GM21526 (cell line): ENCODE measurements around the gene INPP5F.
"Not testable (repeated sequence)": the region's sequence is repeated elsewhere in the genome, so short reads cannot be mapped to it uniquely, and the experiment has no call there.

Experiments used
- ATAC-seq: cut with Tn5 transposase; IDR thresholded peaks from one replicate; pipeline ENCODE4 v1.9.1; 2021; ENCODE audit warnings: moderate library complexity; ENCODE audit not compliant: unreplicated experiment, low FRiP score

INPP5F gene

DNA sequence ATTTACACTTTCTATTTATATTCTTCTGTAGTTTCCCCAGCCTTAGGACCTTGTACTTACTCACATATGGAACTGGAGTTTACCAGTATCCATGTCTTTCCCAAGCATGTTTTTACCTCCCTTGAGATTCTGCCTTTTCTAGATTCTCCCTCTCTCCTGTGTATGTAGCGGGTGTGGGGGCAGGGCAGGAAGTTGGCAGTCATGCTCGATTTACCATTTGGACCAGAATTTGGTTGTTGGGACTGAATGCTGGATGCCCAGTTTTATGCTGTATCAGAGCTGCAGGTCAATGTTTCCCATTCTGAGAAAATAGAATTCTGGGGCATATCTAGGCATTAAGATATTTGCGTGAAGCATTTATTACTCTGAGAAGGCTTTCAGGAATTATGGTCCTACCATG, 14.2 kb downstream of the INPP5F start:
- no peak for ATAC-seq

DNA sequence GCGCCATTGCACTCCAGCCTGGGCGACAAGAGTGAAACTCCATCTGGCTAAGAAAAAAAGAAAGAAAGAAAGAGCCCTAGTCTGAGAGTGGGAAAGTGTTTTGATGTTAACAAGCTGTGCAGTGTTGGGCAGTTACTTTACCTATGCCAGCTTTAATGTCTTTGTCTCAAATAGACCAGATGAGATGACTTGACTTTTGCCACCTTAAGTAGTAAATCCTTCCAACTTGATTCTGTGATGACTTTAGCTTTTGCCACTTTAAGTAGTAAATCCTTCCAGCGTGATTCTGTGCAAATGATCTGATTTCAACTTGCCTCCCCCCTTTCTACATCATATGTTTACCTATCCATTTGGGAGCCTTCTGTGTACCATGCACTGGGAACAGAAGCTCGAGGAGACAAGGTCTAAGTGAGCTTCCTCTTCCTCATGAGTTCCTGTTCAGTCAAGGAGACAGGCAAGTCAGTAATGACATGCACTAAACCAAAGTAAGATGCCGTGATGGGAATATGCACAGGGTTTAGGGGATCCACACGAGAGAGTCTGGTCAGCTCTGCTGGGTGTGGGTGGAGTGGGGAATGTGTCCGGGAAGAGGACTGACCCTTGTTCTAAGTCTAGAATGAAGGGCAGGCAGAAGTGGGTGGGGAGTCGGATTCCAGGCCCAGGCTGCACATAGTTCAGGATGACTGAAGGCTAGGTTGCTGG, 17.2 kb downstream of the INPP5F start:
- no peak for ATAC-seq

DNA sequence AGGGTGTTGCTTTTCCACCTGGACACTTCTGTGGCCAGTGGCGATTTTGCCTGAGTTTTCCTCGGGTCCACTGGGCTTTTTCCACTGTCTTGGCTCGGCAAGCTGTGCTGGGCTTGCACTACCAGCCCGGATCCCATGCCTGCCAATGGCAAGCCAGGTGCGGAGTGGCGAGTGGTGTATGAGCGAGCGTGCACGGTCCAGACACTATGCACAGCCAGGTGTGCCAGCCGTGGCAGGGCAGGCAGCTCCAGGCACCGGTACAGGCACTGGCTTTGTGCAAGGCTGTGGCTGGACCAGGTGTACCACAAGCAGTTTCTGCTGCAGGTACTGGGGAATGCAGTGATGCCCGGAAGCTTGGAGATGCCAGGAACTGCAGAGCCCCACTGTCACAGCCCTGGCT, 22.1 kb downstream of the INPP5F start:
- no peak for ATAC-seq

DNA sequence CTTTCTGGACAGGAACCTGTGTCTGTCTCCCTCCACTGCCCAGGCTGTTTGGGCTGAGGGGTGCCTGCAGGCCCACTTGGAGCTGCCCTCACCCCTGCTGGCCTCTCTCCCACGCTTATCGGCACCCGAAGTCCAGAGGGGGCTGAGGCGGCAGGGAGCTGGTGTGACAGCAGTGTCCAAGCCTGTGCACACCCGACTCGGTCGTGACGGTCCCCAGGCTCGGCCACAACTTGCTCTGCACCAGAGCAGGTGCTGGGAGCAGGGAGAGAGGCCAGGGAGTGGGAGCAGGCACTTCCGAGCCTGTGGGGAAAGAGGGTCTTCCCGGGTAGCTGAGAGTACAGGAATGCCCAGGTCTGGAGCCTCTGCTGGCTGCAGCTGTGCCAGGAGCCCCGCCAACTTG, 23.0 kb downstream of the INPP5F start:
- ATAC-seq = no peak

DNA sequence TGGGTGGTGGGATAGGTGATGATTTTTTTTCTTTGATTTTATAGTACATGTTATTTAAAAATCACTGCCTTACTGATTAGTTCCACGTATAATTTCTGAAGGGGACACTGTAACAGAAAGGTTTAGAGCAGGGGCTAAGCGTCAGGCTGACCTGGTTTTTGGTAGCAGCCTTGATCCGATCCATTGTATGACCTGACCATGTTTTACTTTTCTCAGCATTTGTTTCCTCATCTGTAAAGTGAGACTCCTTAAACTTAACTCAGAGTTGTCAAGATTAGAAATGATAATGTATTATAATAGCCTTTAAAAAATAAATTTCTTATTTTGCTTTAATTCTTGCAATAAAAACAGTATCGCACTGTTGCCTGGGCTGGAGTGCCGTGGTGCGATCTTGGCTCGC, 23.6 kb downstream of the INPP5F start:
- no peak for ATAC-seq

DNA sequence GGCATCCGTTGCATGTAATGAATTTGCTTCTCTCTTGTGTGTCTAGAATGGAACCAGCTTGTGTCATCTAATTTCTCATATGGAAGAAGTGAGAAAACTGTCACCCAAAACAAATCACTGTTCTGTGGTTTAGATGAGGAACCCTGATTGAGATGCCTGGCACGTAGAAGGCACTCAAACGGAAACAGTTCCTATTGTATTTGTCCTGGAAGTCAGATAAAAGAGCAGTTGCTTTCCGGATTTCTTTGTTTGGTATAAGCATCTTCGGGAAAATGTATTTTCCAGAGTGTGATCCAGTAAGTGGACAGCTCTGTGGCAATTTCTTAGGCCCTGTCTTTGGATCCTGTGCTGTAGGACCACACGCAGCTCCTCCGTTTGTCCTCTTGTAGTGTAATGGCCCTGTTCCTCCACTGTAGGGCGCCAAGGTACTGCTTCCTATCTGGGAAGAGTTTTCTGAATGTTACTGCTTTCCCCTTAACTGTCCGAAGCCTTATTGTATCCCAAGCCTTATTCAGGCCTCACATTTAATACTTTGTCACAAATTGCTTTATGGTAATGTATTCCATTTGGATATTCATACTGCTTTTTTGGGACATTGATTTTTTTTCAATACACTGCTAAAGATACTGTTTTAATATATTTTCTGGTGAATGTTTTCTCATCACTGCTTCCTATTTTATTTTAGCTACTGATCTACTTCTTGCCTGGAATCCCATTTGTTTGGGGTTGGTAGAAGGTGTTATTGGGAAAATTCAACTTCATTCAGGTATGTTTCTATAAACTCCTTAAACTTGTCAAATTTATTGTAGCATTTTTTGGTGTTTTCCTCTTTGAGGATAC, 24.8 kb downstream of the INPP5F start:
- peak; percentile 96 for ATAC-seq

DNA sequence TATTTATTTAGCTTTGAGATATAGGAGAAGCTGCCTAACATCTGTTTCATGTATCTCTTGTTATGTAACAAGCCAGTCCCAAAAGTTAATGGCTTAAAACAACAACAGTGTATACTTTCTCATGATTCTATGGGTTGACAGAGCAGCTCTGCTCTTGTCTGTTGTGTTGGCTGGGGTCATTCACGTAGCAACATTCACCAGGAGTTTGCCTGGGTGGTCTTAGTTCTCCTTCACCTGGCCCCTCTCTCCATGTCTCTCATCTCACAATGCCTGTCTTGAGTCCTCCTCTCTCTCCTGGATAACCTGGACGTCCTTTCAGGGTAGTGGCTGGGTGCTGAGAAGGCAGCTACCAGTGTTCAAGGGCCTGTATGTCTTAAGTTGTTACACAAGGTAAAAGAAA, 27.5 kb downstream of the INPP5F start:
- ATAC-seq = no peak

DNA sequence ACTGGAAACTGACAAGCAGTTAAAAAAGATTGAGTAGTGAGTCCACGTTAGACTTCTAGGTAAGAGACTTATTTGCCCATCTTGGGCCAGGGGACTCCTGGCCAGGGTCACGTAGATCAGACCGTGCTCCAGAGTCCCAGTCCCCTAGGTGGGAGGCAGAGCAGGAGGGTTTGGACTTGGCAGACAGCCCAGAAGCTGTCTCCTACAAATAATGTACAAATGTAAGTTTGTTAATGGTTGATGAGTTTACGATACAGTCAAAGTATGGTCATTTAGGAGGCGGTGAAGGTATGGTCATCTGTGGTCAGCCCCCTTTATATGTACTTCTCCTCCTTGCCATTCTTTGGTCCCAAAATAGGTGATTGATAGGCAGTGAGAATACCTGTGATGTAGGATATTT, 28.2 kb downstream of the INPP5F start:
- ATAC-seq = no peak

DNA sequence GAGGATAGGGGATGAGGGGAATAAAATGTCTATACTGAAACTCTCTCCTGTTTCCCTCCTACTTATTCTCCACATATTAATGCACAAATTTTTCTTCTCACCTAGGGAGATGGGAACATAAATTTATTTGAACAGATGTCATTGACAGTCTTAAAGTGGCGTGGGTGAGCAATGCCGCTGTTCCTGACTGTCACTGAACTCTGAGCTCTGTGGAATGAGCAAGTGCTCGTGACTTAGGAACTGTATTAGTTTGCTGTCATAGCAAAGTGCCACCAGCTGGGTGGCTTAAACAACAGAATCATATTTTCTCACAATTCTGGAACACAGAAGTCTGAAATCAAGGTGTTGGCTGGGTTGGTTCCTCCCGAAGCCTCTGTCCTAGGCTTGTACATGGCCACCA, 29.1 kb downstream of the INPP5F start:
- no peak for ATAC-seq

DNA sequence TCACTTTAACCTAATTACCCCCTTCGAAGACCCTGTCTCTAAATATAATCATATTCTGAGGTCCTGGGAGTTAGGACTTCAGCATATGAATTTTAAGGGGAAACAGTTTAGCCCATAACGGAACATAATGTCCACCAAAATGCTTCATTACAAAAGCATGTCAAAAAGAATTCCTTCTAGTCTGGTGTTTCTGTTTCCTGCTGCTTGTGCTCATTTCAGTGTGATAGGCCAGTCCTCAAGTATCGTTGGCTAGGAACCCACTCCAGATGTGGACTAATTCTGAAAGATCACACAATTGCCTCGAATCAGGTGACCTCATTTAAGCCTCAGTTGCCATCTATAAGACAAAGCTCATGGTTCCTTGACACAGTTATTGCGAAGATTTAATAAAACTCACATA, 29.6 kb downstream of the INPP5F start:
- no peak for ATAC-seq

DNA sequence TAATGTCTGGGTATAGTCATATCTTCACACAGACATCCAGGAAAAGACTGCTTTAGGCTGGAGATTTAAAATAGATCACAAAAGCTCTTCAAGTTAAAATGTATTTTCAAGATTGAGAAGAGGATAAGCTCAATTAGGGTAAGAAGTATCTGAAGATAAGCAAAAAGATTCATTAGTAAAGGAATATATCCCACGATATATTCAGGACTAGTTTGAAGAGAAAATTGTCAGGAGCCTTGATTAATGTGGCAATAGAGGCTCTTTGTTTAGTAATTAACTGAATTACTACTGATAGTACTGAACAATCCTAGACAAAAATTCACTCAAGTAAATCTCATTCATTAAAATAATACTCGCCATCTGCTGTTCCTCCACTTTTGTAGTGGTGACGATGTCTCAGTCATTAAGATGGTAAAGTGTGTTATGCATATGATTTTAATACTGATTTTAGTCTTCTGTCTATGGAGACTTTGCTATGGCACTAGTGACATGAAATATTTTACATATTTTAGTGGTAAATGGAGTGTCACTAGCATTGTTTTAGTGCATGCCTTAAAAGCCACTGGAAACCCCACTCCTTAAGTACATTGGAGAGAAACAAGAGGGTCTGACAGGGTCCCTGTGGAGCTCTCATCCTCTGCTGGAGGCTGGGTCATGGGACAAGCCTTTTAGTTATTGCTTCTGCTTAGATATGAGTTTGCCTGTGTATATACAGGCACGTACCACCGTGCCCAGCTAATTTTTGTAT, 32.8 kb downstream of the INPP5F start:
- ATAC-seq = no peak

DNA sequence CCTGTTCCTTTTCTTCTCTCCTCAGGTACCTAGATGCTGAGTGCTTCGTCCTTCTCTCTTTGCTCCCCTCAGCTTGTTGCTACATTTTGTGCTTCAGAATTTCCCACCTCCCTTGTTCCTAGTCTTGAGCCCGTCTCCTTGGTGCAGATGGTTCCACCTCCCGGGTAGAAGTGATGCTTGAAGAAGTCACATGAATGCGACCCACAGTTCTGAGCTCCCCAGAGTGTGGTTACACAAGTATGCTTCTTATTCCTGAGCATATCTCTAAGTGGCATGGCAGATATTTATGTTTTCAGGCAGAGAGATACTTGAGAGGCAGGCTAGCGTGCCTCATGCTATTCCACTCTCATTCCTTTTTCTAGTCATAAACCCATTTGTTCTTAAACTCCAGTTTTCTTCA, 34.0 kb downstream of the INPP5F start:
- no peak for ATAC-seq

DNA sequence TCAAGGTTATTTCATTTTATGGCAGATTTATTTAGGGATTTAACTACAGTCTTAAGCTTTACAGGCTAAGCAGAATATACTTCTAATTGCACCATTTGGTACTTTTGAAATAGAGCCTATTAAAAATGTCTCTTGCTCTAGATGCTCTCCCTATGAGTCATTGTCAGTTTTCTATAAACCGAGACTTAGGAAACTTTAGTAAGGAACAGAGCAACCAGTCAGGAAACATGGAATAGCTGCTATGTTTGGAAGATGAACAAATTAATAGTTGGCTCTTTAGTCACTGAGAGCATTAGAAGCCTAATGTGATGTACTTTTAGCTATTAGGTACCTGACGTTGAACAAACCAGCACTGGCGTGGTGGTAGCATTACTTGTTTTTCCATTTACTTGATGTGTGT, 35.3 kb downstream of the INPP5F start:
- no peak for ATAC-seq

DNA sequence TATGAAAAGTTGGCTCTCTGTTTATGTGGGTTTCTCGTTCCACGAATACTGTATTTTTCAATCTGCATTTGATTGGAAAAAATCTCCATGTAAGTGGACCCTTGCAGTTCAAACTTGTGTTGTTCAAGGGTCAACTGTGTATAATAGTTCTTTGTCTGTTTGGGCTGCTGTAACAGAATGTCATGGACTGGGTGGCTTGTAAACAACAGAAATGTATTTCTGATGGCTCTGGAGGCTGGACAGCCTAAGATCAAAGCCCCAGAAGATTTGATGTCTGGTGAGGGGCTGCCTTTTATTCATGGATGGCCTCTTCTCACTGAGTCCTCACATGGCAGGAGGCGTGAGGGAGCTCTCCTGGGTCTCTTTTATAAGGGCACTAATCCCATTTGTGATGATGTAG, 36.2 kb downstream of the INPP5F start:
- ATAC-seq = no peak

DNA sequence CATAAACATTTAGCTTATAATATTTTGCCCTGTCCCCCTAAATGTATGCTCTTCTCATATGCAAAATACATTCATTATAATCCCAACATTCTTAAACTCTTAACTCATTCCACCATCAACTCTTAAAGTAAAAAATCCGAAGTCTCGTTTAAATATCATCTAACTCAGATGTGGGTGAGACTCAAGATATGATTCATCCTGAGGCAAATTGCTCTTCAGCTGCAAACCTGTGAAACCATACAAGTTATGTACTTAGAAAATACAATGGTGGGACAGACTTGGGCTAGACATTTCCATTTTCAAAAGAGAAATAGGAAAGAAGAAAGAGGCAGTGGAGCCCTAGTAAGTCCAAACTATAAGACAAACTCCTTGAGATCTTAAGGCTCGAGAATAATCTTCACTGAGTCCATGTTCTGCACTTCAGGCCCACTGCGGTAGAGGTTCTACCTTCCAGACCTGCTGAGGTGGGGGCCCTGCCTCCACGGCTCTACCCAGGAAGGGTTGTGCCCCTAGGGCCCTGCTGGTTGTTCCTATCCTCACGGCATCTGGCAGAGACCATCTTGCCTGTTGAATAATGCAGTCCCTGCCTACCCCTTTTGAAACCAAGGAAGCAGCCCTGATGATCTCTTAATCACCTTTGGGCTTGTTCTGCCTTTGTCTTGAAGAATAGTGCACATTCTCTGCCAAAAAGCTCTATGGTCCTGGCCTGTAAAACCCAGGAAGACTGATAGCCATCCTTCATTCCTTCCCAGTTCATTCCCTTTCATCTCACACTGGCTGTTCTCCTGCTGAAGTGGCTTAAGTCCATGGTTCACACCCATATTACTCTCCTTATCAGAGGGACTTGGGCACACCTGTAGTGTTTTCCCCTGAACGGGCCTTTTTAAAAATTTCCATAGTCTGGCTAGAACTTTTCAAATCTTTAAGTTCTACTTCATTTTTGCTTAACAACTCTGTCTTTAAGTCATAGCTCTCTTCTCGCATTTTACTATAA, 37.3 kb downstream of the INPP5F start:
- no peak for ATAC-seq

DNA sequence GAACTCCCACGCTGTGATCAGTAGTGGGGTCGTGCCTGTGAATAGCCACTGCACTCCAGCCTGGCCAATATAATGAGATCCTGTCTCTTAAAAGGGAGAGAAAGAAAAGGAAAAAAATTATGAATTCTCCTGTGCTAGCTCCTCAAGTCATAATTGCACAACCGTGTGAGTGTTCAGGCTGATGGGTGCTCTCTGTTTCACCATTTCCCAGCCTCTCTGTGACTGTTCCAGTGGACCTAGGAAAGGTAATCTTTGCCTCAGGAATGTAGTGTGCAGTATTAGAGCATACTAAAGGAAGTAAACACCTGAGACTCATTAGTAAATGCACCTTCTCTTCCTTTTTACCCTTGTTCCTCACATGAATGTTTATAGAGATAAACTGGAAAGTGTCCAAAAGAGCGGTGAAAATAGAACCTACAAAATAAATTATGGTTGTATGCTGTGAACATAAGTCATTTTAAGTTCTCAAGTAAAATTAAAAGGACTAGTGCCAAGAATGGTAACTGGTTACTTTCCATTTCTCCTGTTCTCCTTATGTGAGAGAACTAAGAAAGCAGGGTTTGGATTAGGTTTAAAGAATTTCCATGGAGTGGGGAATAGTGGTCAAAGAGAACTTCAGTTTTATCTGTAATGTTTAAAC, 42.7 kb downstream of the INPP5F start:
- ATAC-seq = no peak

DNA sequence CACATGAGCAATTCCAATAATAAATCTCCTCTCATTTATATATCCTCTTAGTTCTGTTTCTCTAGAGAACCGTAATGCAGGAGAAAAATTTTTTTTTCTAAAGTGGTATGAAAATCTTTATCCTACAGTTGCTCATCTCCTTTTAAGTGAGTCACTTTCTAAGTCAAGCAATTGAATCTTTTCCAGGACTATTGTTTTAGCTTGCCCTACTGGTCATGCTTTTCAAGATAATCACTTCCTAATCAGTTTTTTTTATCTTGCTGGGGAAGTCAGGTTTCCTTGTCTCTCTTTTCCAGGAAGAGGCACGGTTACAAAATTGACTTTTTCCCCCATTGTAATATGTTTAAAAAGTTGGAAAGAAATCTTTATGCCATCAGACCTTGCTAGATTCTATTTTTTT, 44.0 kb downstream of the INPP5F start:
- no peak for ATAC-seq

DNA sequence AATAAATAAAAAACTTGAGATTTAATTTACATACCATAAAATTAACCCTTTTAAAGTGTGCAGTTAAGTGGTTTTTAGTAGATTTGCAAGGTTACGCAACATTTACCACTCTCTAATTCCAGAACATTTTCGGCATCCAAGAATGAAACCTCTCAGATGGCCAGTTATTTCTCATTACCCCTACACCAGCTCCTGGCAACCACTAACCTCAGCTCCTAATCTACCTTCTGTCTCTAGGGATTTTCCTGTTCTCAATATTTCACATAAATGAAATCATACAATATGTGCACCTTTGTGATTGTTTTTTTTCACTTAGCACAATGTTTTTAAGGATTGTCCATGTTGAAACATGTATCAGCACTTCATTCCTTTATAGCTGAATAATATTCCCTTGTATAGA, 45.1 kb downstream of the INPP5F start:
- ATAC-seq = no peak

DNA sequence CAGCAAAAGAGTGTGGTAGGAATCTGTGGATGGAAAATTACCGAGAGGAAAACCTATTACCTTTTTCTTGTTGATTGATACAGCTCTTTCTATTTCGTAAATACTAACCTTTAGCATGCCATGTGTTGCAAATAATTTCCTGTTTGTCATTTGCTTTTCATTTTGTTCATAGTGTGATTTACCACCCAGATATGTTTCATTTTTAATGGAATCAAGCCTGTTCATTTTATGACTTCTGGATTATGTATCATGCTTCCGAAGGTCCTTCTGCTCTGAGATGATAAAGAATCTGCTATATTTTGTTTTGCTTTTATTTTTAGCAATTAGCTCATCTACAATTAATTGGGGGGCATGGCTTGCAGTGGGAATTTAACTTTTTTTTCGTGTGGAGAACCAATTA, 46.5 kb downstream of the INPP5F start:
- ATAC-seq = no peak

DNA sequence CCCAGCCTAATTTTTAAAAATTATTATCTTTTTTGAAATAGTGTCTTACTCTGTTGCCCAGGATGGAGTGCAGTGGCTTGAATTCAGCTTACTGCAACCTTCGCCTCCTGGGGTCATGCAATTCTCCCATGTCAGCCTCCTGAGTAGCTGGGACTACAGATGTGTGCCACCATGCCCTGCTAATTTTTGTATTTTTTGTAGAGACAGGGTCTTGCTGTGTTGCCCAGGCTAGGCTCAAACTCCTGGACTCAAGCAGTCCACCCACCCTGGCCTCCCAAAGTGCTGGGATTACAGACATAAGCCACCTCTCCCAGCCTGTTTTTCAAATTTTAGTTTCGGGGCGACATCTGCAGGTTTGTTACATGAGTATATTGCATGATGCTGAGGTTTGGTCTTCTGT, 47.2 kb downstream of the INPP5F start:
- not testable (repeated sequence) for ATAC-seq
